IMR-90 (cell line): ENCODE data around the gene NPEPPS. TPM values are rescaled to one million over a fixed set of nuclear protein-coding genes. Genes with fewer than 3 reads are reported as not detected.
"Not testable (repeated sequence)": the region's sequence is repeated elsewhere in the genome, so short reads cannot be mapped to it uniquely, and the experiment has no call there.

Experiments used
- ATAC-seq: fragments of 200-7000 bp; cut with Tn5 transposase; 2 replicates; pipeline ENCODE4 v1.9.1; 2020; ENCODE audit warnings: low read depth, mild to moderate bottlenecking, moderate library complexity
- BruUV-seq: library from RNA; stranded (reverse); fragments of 400-500 nt; replicated peaks from 2 replicates; lab custom pipeline; 2021; lab: Mats Ljungman, UMichigan
- CTCF ChIA-PET: fragments of 300-600 bp; formaldehyde crosslinking; extraction: SDS; loops from one replicate; lab custom pipeline; 2021; ENCODE audit warnings: antibody characterized with exemption; lab: Yijun Ruan, JAX
- POLR2A ChIA-PET: fragments of 300-600 bp; sonication (Branson Sonifier 250); formaldehyde crosslinking; loops from one replicate; lab custom pipeline; 2022; ENCODE audit warnings: antibody characterized with exemption; ENCODE audit not compliant: unreplicated experiment; lab: Charles Lee
- DNase-seq: peaks from one replicate; pipeline ENCODE4 v3.0.0; 2013
- H2AFZ ChIP-seq: replicated peaks from 2 replicates; pipeline ENCODE3; 2013; ENCODE audit warnings: low read length, mild to moderate bottlenecking; ENCODE audit not compliant: poor library complexity
- H2AK5ac ChIP-seq: 2 replicates; pipeline ENCODE4 v1.6.1; 2013; ENCODE audit warnings: low read depth, low read length, inconsistent platforms
- H2AK9ac ChIP-seq: replicated peaks from 2 replicates; pipeline ENCODE3; 2013; ENCODE audit warnings: mild to moderate bottlenecking, low read depth, low read length, moderate library complexity; ENCODE audit not compliant: poor library complexity
- H2BK120ac ChIP-seq: 2 replicates; pipeline ENCODE4 v1.6.1; 2013; ENCODE audit warnings: low read depth, low read length, inconsistent platforms
- H2BK15ac ChIP-seq: 3 replicates; pipeline ENCODE4 v1.6.1; 2013; ENCODE audit warnings: low read depth, low read length, inconsistent platforms
- H2BK20ac ChIP-seq: 2 replicates; pipeline ENCODE4 v1.6.1; 2013; ENCODE audit warnings: low read depth, mild to moderate bottlenecking, inconsistent platforms, low read length, moderate library complexity
- H2BK5ac ChIP-seq: 2 replicates; pipeline ENCODE4 v1.6.1; 2013; ENCODE audit warnings: mild to moderate bottlenecking, low read depth, low read length, inconsistent platforms; ENCODE audit not compliant: poor library complexity, severe bottlenecking
- H3K14ac ChIP-seq: replicated peaks from 2 replicates; pipeline ENCODE4 v1.6.1; 2013; ENCODE audit warnings: low read depth, low read length, inconsistent platforms
- H3K18ac ChIP-seq: 2 replicates; pipeline ENCODE4 v1.6.1; 2013; ENCODE audit warnings: low read depth, low read length, control low read depth
- H3K23ac ChIP-seq: 2 replicates; pipeline ENCODE4 v1.6.1; 2013; ENCODE audit warnings: low read depth, low read length, inconsistent platforms
- H3K27ac ChIP-seq: 2 replicates; pipeline ENCODE4 v1.5.1; 2013; ENCODE audit warnings: mild to moderate bottlenecking, control low read depth, low read length; ENCODE audit not compliant: insufficient read depth
- H3K27me3 ChIP-seq: 2 replicates; pipeline ENCODE4 v1.6.1; 2013; ENCODE audit warnings: low read length; ENCODE audit not compliant: control insufficient read depth, insufficient read depth
- H3K36me3 ChIP-seq: 2 replicates; pipeline ENCODE4 v1.6.1; 2013; ENCODE audit warnings: low read length, mixed read lengths; ENCODE audit not compliant: control insufficient read depth, insufficient read depth
- H3K4ac ChIP-seq: 2 replicates; pipeline ENCODE4 v1.6.1; 2013; ENCODE audit warnings: low read depth, low read length, inconsistent platforms
- H3K4me1 ChIP-seq: 2 replicates; pipeline ENCODE4 v1.6.1; 2013; ENCODE audit warnings: low read length, mixed read lengths; ENCODE audit not compliant: control insufficient read depth, insufficient read depth
- H3K4me2 ChIP-seq: 2 replicates; pipeline ENCODE4 v1.6.1; 2013; ENCODE audit warnings: low read depth, mild to moderate bottlenecking, control low read depth, low read length, moderate library complexity
- H3K4me3 ChIP-seq: 2 replicates; pipeline ENCODE4 v1.5.1; 2013; ENCODE audit warnings: low read depth, mild to moderate bottlenecking, control low read depth, low read length, moderate library complexity; ENCODE audit not compliant: insufficient read depth
- H3K56ac ChIP-seq: 2 replicates; pipeline ENCODE4 v1.6.1; 2013; ENCODE audit warnings: low read length, inconsistent platforms; ENCODE audit not compliant: insufficient read depth; ENCODE audit errors: extremely low read depth
- H3K79me1 ChIP-seq, 2 experiments: 2 replicates each; pipeline ENCODE4 v1.6.1; 2013; ENCODE audit warnings: low read length in 2 of 2, inconsistent platforms in 1 of 2, low read depth in 1 of 2
- H3K9ac ChIP-seq: 2 replicates; pipeline ENCODE4 v1.6.1; 2013; ENCODE audit warnings: low read depth, low read length, control low read depth
- H3K9me1 ChIP-seq: 2 replicates; pipeline ENCODE4 v1.6.1; 2013; ENCODE audit warnings: low read length, inconsistent platforms; ENCODE audit not compliant: insufficient read depth
- H3K9me3 ChIP-seq: 2 replicates; pipeline ENCODE4 v1.6.1; 2013; ENCODE audit warnings: low read length; ENCODE audit not compliant: control insufficient read depth, insufficient read depth
- H4K20me1 ChIP-seq: 2 replicates; pipeline ENCODE4 v1.6.1; 2013; ENCODE audit warnings: low read length, inconsistent platforms; ENCODE audit not compliant: insufficient read depth
- H4K5ac ChIP-seq: 2 replicates; pipeline ENCODE4 v1.6.1; 2013; ENCODE audit warnings: mild to moderate bottlenecking, low read depth, low read length, control low read depth
- H4K8ac ChIP-seq, 2 experiments: 2 replicates each; pipeline ENCODE4 v1.6.1; 2013; ENCODE audit warnings: low read depth in 2 of 2, low read length in 2 of 2, control low read depth in 1 of 2, inconsistent platforms in 1 of 2
- H4K91ac ChIP-seq: 2 replicates; pipeline ENCODE4 v1.6.1; 2013; ENCODE audit warnings: low read depth, low read length, inconsistent platforms; ENCODE audit not compliant: insufficient read depth
- dilution Hi-C: fragments of 300-500 bp; cut with HindIII; formaldehyde crosslinking; loops from one replicate; pipeline ENCODE4 v1.14.3; 2018; ENCODE audit warnings: low sequenced_read_pairs; ENCODE audit not compliant: unreplicated experiment
- in situ Hi-C: fragments of 300-500 bp; cut with MboI; formaldehyde crosslinking; loops from 3 replicates; pipeline ENCODE4 v1.14.3; 2019; ENCODE audit warnings: low sequenced_read_pairs, inconsistent platforms, mixed read lengths
- intact Hi-C: fragments of 100-400 bp; cut with micrococcal nuclease; formaldehyde crosslinking; loops from 2 replicates; pipeline ENCODE4 v1.10.0; 2022
- polyA plus RNA-seq, 3 experiments: library from polyadenylated mRNA; depleted of rRNA; stranded (reverse); fragments of >200 nt; gene quantifications; 2 replicates each; pipeline ENCODE4 v1.2.3, GENCODE V29; 2012; ENCODE audit warnings: low replicate concordance in 1 of 3
- total RNA-seq: library from RNA; depleted of rRNA; stranded (reverse); fragments of >200 nt; gene quantifications from 2 replicates; pipeline ENCODE4 v1.2.3, GENCODE V29; 2012

The NPEPPS gene
- total and polyA plus RNA-seq, 2 of the 4 experiments (the other 2 are of a cell fraction): 54.1 to 64.6 TPM

DNA sequence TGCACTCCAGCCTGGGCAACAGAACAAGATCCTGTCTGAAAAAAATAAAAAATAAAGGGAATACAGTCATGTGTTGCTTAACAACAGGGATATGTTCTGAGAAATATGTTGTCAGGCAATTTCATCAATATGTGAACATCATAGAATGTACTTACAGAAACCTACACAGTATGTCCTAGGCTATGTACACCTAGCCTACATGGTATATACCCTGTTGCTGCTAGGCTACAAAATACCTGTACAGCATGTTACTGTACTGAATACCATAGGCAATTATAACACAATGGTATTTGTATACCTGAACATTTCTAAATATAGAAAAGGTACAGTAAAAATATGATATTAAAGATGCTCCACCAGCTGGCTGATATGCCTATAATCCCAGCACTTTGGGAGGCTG, 62.6 kb downstream of the NPEPPS start:
- H3K4me2 ChIP-seq, H3K9ac ChIP-seq, BruUV-seq, ATAC-seq, H2AFZ ChIP-seq, H2AK5ac ChIP-seq, H3K14ac ChIP-seq, H3K4ac ChIP-seq, H3K79me1 ChIP-seq, DNase-seq, H3K4me3 ChIP-seq, H3K27me3 ChIP-seq, H2BK120ac ChIP-seq, H2AK9ac ChIP-seq, H4K8ac ChIP-seq, H3K56ac ChIP-seq, in situ Hi-C loops, H3K27ac ChIP-seq, POLR2A ChIA-PET, H3K23ac ChIP-seq, H3K9me3 ChIP-seq, H4K91ac ChIP-seq, H2BK5ac ChIP-seq, H2BK20ac ChIP-seq, H3K4me1 ChIP-seq, intact Hi-C loops, dilution Hi-C loops, H4K5ac ChIP-seq, H2BK15ac ChIP-seq, H4K20me1 ChIP-seq, H3K18ac ChIP-seq, H3K9me1 ChIP-seq: not testable (repeated sequence)
- CTCF ChIA-PET: interaction anchor here (0.6 kb wide), 2 partner anchors 21 to 146 kb away, joined by 3 read pairs; no protein-coding TSS in a partner anchor
- peaks cover 28% of the 10 kb centered on the region for H3K36me3 ChIP-seq
